GM12875 (cell line): ENCODE data around the gene SSBP1.

Experiments
- H3K4me3 ChIP-seq: one replicate; pipeline ENCODE4 v1.5.1; 2011; ENCODE audit warnings: low read depth, low read length, control low read depth
- TF ChIP-seq, protein P1 (sequence below): IDR thresholded peaks from 2 replicates; pipeline ENCODE4 v1.5.1; 2011; ENCODE audit warnings: low read depth, mild to moderate bottlenecking, control low read depth, inconsistent platforms, low read length, moderate library complexity, borderline replicate concordance; ENCODE audit not compliant: insufficient read depth

SSBP1 gene

DNA sequence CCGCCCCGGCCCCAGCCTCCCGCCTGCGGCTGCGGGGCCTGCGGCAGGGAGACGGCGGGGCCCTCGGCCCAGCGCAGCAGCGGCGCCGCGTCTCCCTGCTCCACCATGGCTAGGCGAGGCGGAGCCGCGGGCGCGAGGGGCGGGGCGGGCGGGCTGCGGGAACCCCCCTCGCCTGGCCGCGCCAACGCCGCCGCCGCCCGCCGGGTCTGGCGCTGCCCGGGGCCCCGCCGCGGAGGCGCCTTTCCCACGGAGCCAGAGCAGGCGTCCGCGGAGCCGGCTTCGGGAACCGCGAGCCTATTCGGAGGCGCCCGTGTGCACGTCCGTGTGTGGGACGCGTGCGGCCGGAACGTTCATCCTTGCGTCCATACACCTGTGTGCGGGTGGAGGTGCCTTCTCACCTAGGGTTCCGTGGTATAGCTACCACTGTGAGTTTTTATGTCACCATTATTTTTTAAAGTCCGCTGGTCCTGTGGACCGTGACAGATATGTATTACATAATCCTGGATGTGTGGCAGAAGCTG is 36.1 kb upstream of the SSBP1 start, which contains the start of gene DENND11:
Gene DENND11 (minus strand): TSS at position 120 of the 521 bp plus-strand sequence. CDS start 13 bp downstream, at position 107.
- peak within 1 kb of the TSS; percentile 70 for H3K4me3 ChIP-seq
- TF ChIP-seq, protein P1, sequence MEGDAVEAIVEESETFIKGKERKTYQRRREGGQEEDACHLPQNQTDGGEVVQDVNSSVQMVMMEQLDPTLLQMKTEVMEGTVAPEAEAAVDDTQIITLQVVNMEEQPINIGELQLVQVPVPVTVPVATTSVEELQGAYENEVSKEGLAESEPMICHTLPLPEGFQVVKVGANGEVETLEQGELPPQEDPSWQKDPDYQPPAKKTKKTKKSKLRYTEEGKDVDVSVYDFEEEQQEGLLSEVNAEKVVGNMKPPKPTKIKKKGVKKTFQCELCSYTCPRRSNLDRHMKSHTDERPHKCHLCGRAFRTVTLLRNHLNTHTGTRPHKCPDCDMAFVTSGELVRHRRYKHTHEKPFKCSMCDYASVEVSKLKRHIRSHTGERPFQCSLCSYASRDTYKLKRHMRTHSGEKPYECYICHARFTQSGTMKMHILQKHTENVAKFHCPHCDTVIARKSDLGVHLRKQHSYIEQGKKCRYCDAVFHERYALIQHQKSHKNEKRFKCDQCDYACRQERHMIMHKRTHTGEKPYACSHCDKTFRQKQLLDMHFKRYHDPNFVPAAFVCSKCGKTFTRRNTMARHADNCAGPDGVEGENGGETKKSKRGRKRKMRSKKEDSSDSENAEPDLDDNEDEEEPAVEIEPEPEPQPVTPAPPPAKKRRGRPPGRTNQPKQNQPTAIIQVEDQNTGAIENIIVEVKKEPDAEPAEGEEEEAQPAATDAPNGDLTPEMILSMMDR: no peak

DNA sequence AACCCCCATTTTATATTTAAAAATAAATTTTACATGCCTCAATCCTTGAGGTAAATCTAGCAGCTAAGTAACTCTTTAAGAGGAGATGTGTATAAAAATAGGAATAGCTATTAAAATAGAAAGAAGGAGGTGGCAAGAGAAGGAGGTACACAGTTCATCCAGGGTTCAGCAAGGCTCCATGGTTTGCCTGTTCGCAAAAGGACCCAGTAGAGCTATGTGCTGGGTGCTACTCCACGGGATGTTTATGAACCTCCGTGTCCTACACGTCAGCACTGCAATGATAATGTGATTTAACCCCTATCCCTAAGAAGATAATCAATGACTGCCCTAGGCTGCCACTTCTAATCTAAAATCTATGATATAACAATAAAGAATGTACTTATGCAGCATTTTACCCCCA is 35.3 kb upstream of the SSBP1 start:
- no peak overlapping the region for H3K4me3 ChIP-seq

DNA sequence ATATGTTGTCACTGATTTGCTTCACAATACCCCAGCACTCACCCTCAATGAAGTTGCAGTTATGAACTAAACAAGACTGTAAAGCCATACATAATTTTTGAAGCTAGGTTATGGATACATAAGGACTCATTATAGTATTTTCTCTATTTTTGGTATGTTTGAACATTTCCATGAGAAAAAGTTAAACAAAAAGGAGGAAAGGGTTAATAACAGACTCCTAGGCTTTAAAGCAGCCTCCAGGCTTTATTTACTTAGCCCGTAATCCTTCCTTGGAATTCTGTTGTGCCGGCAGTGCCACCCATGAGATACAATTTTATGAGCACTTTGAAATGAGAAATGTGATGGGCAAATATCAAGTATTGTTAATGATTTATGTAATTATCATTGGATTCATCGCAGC is 34.0 kb upstream of the SSBP1 start:
- no peak overlapping the region for H3K4me3 ChIP-seq
- TF ChIP-seq, protein P1: no peak

More for the DNA sequence above, 35.3 kb upstream of the SSBP1 start:
- TF ChIP-seq, protein P1: no peak

DNA sequence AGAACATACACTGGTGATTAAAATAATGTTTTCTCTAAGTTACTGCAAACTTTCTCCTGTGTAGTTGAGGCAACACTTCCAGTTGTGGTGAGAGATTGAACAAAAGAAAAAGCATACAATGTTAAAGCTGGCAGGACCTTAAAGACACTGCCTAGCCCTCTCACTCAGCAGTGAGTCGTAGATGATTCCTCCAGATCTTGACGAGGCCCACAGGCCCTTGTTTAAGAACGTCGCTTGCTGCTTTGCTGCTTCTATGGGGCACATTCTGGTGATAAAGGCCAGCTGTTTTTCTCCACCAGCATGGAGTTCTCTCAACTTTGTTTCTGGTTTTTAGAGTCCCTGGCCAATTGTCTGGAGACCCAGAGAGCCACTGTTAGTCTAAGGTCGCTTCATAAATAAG is 33.4 kb upstream of the SSBP1 start:
- TF ChIP-seq, protein P1: no peak
- H3K4me3 ChIP-seq: no peak overlapping the region

DNA sequence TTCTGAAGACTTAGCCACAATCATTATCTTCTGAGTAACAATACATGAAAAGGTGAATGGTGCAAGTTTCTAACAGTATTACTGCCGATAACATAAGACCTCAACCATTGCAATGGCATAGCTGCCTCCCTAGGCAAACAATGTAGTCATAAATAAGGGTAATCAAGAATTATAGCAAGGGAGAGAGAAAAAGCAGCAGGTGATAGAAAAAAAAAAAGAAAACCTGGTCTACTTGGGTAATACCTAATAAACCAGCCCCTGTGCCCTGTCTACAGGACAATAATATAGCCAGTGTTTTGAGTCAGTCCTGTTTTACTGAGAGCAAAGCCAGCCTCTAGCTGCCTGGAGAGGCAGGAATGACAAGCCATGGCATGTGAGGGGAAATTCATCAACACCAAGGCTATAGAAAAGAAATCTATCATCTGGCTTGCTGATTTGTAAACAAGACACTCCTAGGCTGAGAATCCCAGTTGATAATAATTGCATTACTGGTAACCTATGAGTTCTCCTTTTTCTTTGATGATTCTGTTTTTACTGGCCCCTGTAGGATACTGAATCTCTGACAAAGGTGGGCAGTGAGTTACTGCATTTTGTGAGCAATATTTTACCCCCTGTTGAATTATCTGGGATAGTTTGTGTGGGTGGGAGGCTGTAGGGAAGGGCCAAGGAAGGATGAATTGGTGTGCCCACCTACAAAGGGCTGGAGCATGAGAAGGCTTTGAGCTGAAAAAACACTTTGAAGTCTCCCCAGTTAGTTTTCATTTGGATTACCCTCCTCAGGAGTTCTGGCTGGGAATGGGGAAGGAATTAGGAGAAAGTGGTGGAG is 31.7 kb upstream of the SSBP1 start:
- TF ChIP-seq, protein P1: no peak
- H3K4me3 ChIP-seq: no peak overlapping the region

DNA sequence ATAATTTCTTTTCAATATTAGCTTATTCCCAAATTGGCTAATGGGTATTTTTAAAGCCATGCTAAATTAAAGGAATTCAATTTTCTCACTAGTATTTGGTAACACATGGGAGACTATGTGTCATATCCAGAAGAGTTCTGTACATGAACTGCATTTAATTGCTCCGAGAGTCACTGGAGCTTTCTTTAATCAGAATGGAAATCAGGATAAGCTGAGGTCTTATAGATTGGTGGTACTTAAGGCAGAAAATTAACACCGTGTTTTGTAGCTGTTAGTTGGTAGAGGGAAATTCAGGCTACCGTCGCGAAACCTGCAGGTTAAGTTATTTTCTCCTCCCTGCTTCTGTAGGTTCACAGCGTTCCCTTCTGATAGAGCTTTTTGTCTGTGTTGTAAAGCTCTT is 29.8 kb upstream of the SSBP1 start, which contains the start of gene WEE2:
Gene WEE2 (plus strand): TSS at position 3 of the 400 bp plus-strand sequence. CDS start 406 bp downstream, outside the sequence.
- no peak within 1 kb of the TSS for H3K4me3 ChIP-seq

More for the DNA sequence above, 29.8 kb upstream of the SSBP1 start, which contains the start of gene WEE2:
- TF ChIP-seq, protein P1: no peak
